RWPE2 (cell line): ENCODE measurements around the gene NOP56.

Source experiments
- ATAC-seq: fragments of 200-7000 bp; cut with Tn5 transposase; 3 replicates; pipeline ENCODE4 v1.9.1; 2021; ENCODE audit warnings: low read depth
- DNase-seq: peaks from one replicate; pipeline ENCODE4 v3.0.0-alpha.2; 2020; ENCODE audit warnings: low spot score
- H3K27ac ChIP-seq: fragments of 450-650 bp; 2 replicates; pipeline ENCODE4 v1.5.1; 2017; ENCODE audit warnings: mild to moderate bottlenecking; ENCODE audit not compliant: poor library complexity, severe bottlenecking
- H3K27me3 ChIP-seq: fragments of 250-450 bp; sonication (Bioruptor Pico); 2 replicates; pipeline ENCODE4 v1.5.1; 2021; ENCODE audit warnings: mild to moderate bottlenecking, moderate library complexity; ENCODE audit not compliant: insufficient read depth, poor library complexity, severe bottlenecking
- H3K36me3 ChIP-seq: fragments of 250-450 bp; sonication (Bioruptor Pico); 2 replicates; pipeline ENCODE4 v1.5.1; 2020; ENCODE audit warnings: low read depth, mild to moderate bottlenecking, moderate library complexity
- H3K4me1 ChIP-seq: fragments of 250-450 bp; sonication (Bioruptor Pico); 2 replicates; pipeline ENCODE4 v1.5.1; 2021; ENCODE audit warnings: mild to moderate bottlenecking, moderate library complexity; ENCODE audit not compliant: insufficient read depth, poor library complexity, severe bottlenecking
- H3K4me3 ChIP-seq: fragments of 250-450 bp; sonication (Bioruptor Pico); 2 replicates; pipeline ENCODE4 v1.5.1; 2021; ENCODE audit warnings: mild to moderate bottlenecking, moderate library complexity; ENCODE audit not compliant: severe bottlenecking
- H3K9me3 ChIP-seq: fragments of 250-450 bp; sonication (Bioruptor Pico); 2 replicates; pipeline ENCODE4 v1.5.1; 2021; ENCODE audit warnings: mild to moderate bottlenecking, moderate library complexity; ENCODE audit not compliant: severe bottlenecking
- TF ChIP-seq, protein P1 (sequence below): fragments of 450-650 bp; IDR thresholded peaks from one replicate; pipeline ENCODE4 v1.5.1; 2017; ENCODE audit warnings: mild to moderate bottlenecking, moderate library complexity; ENCODE audit not compliant: poor library complexity, severe bottlenecking

Gene NOP56

DNA sequence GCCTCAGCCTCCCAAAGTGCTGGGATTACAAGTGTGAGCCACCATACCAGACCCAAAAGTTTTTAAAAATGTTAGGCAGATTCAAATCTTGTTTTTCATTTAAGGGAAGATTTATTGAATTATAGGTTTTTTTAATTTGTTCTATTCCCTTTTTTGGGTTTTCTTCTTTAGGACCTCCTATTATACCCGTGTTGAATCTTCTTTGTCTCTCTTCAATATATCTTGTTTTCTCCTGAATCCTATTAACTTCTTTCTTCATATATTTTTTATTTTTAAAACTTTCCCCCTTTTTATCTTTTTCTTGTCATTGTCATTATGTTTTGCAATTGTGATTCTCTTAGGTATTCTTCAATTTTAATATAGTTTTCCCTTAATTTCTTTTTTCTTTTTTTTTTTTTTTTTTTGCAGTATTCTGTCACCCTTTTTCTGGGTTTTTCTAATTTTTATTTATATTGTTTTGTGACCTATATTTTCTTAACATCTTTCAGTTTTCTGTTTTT, 45.9 kb upstream of the NOP56 start:
- DNase-seq (no peak), ATAC-seq (no peak)
- Histone ChIP-seq H3K4me1 (no peaks in the 10 kb centered on the region), H3K36me3 (no peaks in the 10 kb centered on the region), H3K9me3 (peaks cover 15% of the 10 kb centered on the region), H3K27me3 (no peaks in the 10 kb centered on the region), H3K27ac (no peak overlapping the region), H3K4me3 (no peak overlapping the region)
- TF ChIP-seq, protein P1, sequence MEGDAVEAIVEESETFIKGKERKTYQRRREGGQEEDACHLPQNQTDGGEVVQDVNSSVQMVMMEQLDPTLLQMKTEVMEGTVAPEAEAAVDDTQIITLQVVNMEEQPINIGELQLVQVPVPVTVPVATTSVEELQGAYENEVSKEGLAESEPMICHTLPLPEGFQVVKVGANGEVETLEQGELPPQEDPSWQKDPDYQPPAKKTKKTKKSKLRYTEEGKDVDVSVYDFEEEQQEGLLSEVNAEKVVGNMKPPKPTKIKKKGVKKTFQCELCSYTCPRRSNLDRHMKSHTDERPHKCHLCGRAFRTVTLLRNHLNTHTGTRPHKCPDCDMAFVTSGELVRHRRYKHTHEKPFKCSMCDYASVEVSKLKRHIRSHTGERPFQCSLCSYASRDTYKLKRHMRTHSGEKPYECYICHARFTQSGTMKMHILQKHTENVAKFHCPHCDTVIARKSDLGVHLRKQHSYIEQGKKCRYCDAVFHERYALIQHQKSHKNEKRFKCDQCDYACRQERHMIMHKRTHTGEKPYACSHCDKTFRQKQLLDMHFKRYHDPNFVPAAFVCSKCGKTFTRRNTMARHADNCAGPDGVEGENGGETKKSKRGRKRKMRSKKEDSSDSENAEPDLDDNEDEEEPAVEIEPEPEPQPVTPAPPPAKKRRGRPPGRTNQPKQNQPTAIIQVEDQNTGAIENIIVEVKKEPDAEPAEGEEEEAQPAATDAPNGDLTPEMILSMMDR: no peak

DNA sequence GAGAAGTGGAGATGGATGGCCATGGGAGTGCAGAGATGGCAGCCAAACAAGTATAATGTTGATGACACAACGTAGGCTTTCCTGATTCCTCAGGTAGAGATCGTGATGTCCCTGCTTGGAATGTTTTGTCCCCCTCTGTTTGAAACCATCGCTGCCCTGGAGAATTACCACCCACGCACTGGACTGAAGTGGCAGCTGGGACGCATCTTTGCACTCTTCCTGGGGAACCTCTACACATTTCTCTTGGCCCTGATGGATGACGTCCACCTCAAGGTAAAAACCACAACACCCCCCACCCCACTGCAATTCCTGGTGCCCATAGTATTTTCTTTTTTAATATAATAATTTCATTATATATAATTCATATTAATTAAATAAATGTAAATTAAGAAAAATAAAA, 42.1 kb upstream of the NOP56 start:
- DNase-seq: no peak
- Histone ChIP-seq H3K9me3 (peaks cover 15% of the 10 kb centered on the region), H3K27me3 (no peaks in the 10 kb centered on the region), H3K27ac (no peak overlapping the region), H3K4me1 (no peaks in the 10 kb centered on the region), H3K4me3 (no peak overlapping the region), H3K36me3 (no peaks in the 10 kb centered on the region)
- TF ChIP-seq, protein P1: no peak
- ATAC-seq: no peak

DNA sequence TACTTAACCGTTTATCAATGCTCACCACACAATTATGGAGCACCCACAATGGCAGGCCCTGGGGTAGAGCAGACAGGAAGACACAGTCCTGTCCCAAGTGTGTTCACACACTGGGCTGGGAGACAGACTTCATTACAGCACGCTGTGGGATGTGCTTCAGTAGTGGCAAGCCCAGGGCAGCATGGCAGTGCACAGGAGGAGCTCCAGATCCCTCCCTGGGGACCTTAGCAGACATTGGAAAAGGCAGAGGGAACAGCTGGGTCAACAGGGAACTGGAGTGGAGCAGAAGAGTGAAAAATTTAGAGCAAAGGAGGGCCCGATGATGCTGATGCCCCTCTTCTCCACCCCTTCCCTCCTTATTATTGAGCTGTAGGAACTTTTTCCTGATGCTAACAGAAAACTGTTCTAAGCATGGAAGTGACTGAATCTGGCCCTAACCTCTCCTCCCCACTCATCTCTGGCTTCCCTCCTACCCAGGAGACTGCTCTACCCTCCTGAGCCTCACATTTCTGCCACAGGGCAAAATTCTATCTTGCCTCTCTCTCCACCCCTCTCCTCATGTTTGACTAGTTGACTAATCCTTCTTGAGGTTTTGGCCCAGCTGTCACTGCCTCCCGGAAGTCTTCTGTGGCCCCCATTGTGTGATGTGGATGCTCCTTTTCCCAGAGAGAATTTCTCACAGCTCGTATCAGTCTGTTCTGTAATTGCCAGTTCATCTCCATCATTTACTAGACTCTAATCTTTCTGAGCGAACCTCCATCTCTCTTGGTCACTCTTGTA, 41.3 kb upstream of the NOP56 start:
- no peak overlapping the region for H3K27ac ChIP-seq
- H3K4me1 ChIP-seq: no peaks in the 10 kb centered on the region
- no peak for ATAC-seq
- no peaks in the 10 kb centered on the region for H3K27me3 ChIP-seq
- no peak overlapping the region for H3K4me3 ChIP-seq
- H3K36me3 ChIP-seq: no peaks in the 10 kb centered on the region
- no peak for DNase-seq
- TF ChIP-seq, protein P1: no peak
- H3K9me3 ChIP-seq: peaks cover 13% of the 10 kb centered on the region

DNA sequence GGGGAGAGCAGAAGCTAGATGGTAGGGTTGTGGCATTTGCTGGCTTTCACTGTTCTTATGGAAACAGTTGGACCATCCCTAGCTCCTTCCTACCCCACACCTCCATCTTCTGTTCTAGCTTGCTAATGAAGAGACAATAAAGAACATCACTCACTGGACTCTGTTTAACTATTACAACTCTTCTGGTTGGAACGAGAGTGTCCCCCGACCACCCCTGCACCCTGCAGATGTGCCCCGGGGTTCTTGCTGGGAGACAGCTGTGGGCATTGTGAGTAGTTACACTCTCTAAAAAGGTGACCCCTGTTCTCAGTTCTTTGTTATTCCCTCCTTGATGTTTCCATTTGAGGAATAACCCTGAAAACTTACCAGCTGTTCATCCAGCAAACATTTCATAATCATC, 40.4 kb upstream of the NOP56 start:
- Histone ChIP-seq H3K36me3 (no peaks in the 10 kb centered on the region), H3K4me1 (no peaks in the 10 kb centered on the region), H3K27me3 (no peaks in the 10 kb centered on the region), H3K4me3 (no peak overlapping the region), H3K27ac (no peak overlapping the region), H3K9me3 (peaks cover 5% of the 10 kb centered on the region)
- TF ChIP-seq, protein P1: no peak
- no peak for ATAC-seq
- no peak for DNase-seq

DNA sequence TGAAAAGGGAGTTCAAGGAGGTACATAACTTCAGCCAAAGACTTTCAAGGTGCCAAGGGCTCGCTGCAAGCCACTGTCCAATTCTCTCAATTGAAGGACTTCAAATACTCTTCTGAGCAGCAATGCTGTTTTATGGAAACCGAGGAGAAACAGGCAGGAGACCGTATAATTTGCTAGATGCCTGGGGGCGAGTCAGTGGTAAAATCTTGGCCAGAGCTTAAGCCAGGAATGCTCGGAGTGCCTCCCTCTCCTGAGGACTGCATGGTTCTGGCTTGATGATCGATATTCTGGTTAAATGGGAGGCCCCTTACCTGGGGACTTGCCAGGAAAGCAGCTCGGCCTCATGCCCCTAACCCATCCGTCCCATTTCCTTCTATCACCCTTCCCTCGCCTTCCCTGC, 35.8 kb upstream of the NOP56 start:
- no peaks in the 10 kb centered on the region for H3K36me3 ChIP-seq
- ATAC-seq: no peak

More for the DNA sequence above, 35.8 kb upstream of the NOP56 start:
- DNase-seq: no peak
- H3K27ac ChIP-seq: no peak overlapping the region
- H3K27me3 ChIP-seq: no peaks in the 10 kb centered on the region
- H3K4me1 ChIP-seq: no peaks in the 10 kb centered on the region
- no peaks in the 10 kb centered on the region for H3K9me3 ChIP-seq
- no peak overlapping the region for H3K4me3 ChIP-seq
- TF ChIP-seq, protein P1: no peak
